Measurements from ENCODE around the gene MBD5. TPM values are rescaled to one million over a fixed set of nuclear protein-coding genes. Genes with fewer than 3 reads are reported as not detected.
"Not testable (repeated sequence)": the region's sequence is repeated elsewhere in the genome, so short reads cannot be mapped to it uniquely, and the experiment has no call there.

MBD5 gene
- total RNA-seq, 2 experiments from 2014 or later = 13.8 to 46.3 TPM

- peak; percentile 64 for DNase-seq (ENCODE audit: low spot score)
- H3K27ac ChIP-seq (ENCODE audit: low read depth, low read length, poor library complexity, severe bottlenecking) = no peak overlapping the region
- CTCF ChIA-PET (ENCODE audit: unreplicated experiment) = interaction anchor here (1.1 kb wide), 1 partner anchor 519 kb away, joined by 7 read pairs; no protein-coding TSS in a partner anchor
Measured at GRCh38 chr2:147989809-147990403, 31.0 kb upstream of the MBD5 start.

GRCh38 chr2:147994965-147995364 is 25.9 kb upstream of the MBD5 start:
- POLR2A ChIA-PET = interaction anchor here (0.7 kb wide), 1 partner anchor 34 kb away, joined by 3 read pairs; no protein-coding TSS in a partner anchor
- H3K9me2 ChIP-seq (ENCODE audit: insufficient read depth, low read length); CTCF ChIA-PET (ENCODE audit: unreplicated experiment); H3K4me3 ChIP-seq (ENCODE audit: low read depth, low read length, poor library complexity, severe bottlenecking); H3K36me3 ChIP-seq (ENCODE audit: insufficient read depth, low read length); H3K79me2 ChIP-seq (ENCODE audit: insufficient read depth, low read depth, low read length); DNase-seq (ENCODE audit: low spot score); H3K4me2 ChIP-seq (ENCODE audit: low read length); H4K20me1 ChIP-seq (ENCODE audit: insufficient read depth, low read length); H3K4me1 ChIP-seq (ENCODE audit: insufficient read depth, low read length, poor library complexity, severe bottlenecking); H3K27ac ChIP-seq (ENCODE audit: low read depth, low read length, poor library complexity, severe bottlenecking); H2AFZ ChIP-seq (ENCODE audit: low read length); BruUV-seq (replicated peaks): not testable (repeated sequence)
- intact Hi-C loops (cut with micrococcal nuclease; ENCODE audit: unreplicated experiment) = loop anchor here (5.0 kb wide), 1 partner anchor 207 kb away; no protein-coding TSS in a partner anchor
- H3K9me3 ChIP-seq (ENCODE audit: low read length) = peaks cover 14% of the 10 kb centered on the region; the same call in 1 of the 2 replicates

More at GRCh38 chr2:147989809-147990403, 31.0 kb upstream of the MBD5 start:
- H3K4me2 ChIP-seq (ENCODE audit: low read length) = no peak overlapping the region
- POLR2A ChIA-PET = interaction anchor here (0.9 to 2.3 kb wide), 3 partner anchors 11 to 519 kb away, joined by 3 to 6 read pairs (median 5); no protein-coding TSS in a partner anchor
- TF ChIP-seq EZH2phosphoT487 (IDR thresholded peaks at IDR 0.05; ENCODE audit: borderline replicate concordance, low read depth, low read length) (no peak), CTCF (conservative IDR thresholded peaks at IDR 0.05; ENCODE audit: low read length) (peak; percentile 97)
- intact Hi-C loops (cut with micrococcal nuclease; ENCODE audit: unreplicated experiment) = loop anchor here (1.0 to 10.0 kb wide), 3 partner anchors 212 to 1005 kb away; no protein-coding TSS in a partner anchor
- no peaks in the 10 kb centered on the region for H3K4me1 ChIP-seq (ENCODE audit: insufficient read depth, low read length, poor library complexity, severe bottlenecking)
- H3K36me3 ChIP-seq (ENCODE audit: insufficient read depth, low read length) = peaks cover 3% of the 10 kb centered on the region; the same call in 1 of the 2 replicates
- H4K20me1 ChIP-seq (ENCODE audit: insufficient read depth, low read length) = peaks cover 10% of the 10 kb centered on the region
- no peaks in the 10 kb centered on the region for H3K9me3 ChIP-seq (ENCODE audit: low read length)
- no TSS peak for BruUV-seq (replicated peaks)
- no peaks in the 10 kb centered on the region for H3K9me2 ChIP-seq (ENCODE audit: insufficient read depth, low read length)
- no peak overlapping the region for H3K4me3 ChIP-seq (ENCODE audit: low read depth, low read length, poor library complexity, severe bottlenecking)
- H3K79me2 ChIP-seq (ENCODE audit: insufficient read depth, low read depth, low read length) = no peaks in the 10 kb centered on the region
- no peak overlapping the region for H2AFZ ChIP-seq (ENCODE audit: low read length)

GRCh38 chr2:147996828-147997227 is 24.1 kb upstream of the MBD5 start:
- H3K9me2 ChIP-seq (ENCODE audit: insufficient read depth, low read length) = no peaks in the 10 kb centered on the region
- BruUV-seq (replicated peaks) = no TSS peak
- no peak overlapping the region for H3K4me2 ChIP-seq (ENCODE audit: low read length)
- DNase-seq (ENCODE audit: low spot score) = no peak
- ChIA-PET CTCF (ENCODE audit: unreplicated experiment) (no interaction called here), POLR2A (no interaction called here)
- 0 out of 2 replicates have a peak, but pooled peaks cover 6% of the 10 kb centered on the region for H4K20me1 ChIP-seq (ENCODE audit: insufficient read depth, low read length)
- H3K4me1 ChIP-seq (ENCODE audit: insufficient read depth, low read length, poor library complexity, severe bottlenecking) = no peaks in the 10 kb centered on the region
- no peak for TF ChIP-seq CTCF (conservative IDR thresholded peaks at IDR 0.05; ENCODE audit: low read length)
- no peak overlapping the region for H2AFZ ChIP-seq (ENCODE audit: low read length)
- intact Hi-C loops (cut with micrococcal nuclease; ENCODE audit: unreplicated experiment) = no loop called here
- peaks cover 10% of the 10 kb centered on the region; the same call in 1 of the 2 replicates for H3K36me3 ChIP-seq (ENCODE audit: insufficient read depth, low read length)
- peaks cover 14% of the 10 kb centered on the region; the same call in 1 of the 2 replicates for H3K9me3 ChIP-seq (ENCODE audit: low read length)
- H3K27ac ChIP-seq (ENCODE audit: low read depth, low read length, poor library complexity, severe bottlenecking) = no peak overlapping the region
- H3K4me3 ChIP-seq (ENCODE audit: low read depth, low read length, poor library complexity, severe bottlenecking) = no peak overlapping the region
- H3K79me2 ChIP-seq (ENCODE audit: insufficient read depth, low read depth, low read length) = peaks cover 18% of the 10 kb centered on the region; the same call in 1 of the 2 replicates
